Omental fat pad (tissue), 4 donors: ENCODE data around the gene WTIP. TPM values are rescaled to one million over a fixed set of nuclear protein-coding genes. Genes with fewer than 3 reads are reported as not detected.

Experiments
- ATAC-seq: fragments of 150-250 bp; one replicate; pipeline ENCODE4 v1.9.1; 2016; ENCODE audit warnings: mild to moderate bottlenecking, moderate library complexity; ENCODE audit not compliant: low FRiP score
- DNase-seq: peaks from one replicate; pipeline ENCODE4 v3.0.0-alpha.2; 2019; ENCODE audit warnings: low spot score
- total RNA-seq, 4 donors: library from RNA; depleted of rRNA; stranded (reverse); fragments of >200 nt; gene quantifications; one replicate each; pipeline ENCODE4 v1.1.0, GENCODE V29; 2016
- TF ChIP-seq, protein P1 (sequence below), 3 donors: fragments of 450-650 bp; IDR thresholded peaks; one replicate each; pipeline ENCODE4 v1.5.1; 2016 to 2017; ENCODE audit warnings: antibody characterized with exemption in 3 of 3, mild to moderate bottlenecking in 3 of 3, moderate library complexity in 2 of 3

Gene WTIP
- total RNA-seq, 4 donors from 2014 or later: 12.3 to 26.4 (median 19.6) TPM

DNA sequence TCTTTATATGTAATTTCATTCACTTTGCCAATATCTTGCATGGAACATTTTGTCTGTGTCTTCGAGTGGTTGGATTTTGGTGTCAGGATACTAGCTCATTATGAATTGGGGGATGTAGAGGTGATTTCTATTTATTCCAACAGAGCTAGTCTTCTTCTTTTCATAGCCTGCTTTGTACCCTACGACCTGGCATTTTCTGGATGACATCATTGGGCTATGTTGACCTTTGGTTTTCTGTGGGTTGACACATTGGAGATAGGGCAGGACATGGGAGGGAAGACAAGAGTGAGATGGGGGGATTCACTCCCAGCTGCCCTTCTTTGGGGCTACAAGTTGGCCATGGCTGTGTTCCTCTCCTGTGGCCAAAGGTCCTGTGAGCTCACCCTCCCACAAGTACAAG lies 38.0 kb downstream of the WTIP start:
- TF ChIP-seq, protein P1, sequence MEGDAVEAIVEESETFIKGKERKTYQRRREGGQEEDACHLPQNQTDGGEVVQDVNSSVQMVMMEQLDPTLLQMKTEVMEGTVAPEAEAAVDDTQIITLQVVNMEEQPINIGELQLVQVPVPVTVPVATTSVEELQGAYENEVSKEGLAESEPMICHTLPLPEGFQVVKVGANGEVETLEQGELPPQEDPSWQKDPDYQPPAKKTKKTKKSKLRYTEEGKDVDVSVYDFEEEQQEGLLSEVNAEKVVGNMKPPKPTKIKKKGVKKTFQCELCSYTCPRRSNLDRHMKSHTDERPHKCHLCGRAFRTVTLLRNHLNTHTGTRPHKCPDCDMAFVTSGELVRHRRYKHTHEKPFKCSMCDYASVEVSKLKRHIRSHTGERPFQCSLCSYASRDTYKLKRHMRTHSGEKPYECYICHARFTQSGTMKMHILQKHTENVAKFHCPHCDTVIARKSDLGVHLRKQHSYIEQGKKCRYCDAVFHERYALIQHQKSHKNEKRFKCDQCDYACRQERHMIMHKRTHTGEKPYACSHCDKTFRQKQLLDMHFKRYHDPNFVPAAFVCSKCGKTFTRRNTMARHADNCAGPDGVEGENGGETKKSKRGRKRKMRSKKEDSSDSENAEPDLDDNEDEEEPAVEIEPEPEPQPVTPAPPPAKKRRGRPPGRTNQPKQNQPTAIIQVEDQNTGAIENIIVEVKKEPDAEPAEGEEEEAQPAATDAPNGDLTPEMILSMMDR (IDR thresholded peaks at IDR 0.05): no peak
- no peak for DNase-seq
- ATAC-seq: no peak

DNA sequence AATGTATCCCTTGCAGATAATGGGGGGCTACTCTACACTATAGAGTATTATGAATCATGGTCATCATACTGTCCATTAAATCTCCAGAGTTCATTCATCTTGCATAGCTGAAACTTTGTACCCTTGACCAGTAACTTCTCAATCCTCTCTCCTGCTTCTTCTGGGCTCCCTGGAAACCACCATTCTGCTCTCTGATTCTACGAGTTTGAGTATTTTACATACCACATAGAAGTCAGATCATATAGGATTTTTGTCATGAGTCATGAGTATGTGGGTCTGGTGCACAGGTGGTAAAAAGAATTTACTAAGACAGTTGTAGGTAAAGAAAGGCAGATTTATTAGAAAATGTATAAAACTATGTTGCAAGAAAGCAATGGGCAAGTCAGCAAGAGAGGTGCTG lies 41.9 kb downstream of the WTIP start:
- ATAC-seq (no peak), DNase-seq (no peak)
- TF ChIP-seq, protein P1 (IDR thresholded peaks at IDR 0.05): no peak

DNA sequence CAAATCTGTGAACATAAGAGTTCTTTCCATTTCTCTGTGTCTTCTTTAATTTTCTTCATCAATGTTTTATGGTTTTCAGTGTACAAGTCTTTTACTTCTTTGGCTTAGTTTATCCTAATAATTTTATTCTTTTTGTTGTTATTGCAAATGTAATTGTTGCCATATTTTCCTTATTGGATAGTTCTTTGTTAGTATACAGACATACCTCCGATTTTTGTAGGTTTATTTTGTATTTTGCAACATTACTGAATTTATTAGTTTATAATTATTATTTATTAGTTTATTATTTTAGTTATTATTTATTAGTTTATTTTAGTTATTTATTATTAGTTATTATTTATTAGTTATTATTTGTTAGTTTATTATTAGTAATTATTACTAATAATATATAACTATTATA lies 43.4 kb downstream of the WTIP start:
- ATAC-seq: no peak
- no peak for DNase-seq
- TF ChIP-seq, protein P1 (IDR thresholded peaks at IDR 0.05): no peak

DNA sequence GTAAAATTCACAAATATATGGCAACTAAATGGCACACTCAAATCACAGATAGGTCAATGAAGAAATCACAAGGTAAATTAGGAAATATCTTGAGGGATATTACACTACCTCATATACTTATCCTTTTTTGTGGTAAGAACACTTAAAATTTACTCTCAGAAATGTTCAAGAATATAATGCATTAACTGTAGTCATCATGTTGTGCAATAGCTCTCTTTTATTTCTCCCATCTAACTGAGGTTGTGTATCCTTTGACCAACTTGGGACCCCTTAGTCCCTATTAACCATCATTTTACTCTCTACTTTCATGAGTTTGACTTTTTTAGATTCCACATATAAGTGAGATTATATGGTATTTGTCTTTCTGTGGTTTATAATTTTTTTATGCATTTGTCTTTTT lies 52.6 kb downstream of the WTIP start:
- TF ChIP-seq, protein P1 (IDR thresholded peaks at IDR 0.05): no peak
- no peak for ATAC-seq
- DNase-seq: no peak

DNA sequence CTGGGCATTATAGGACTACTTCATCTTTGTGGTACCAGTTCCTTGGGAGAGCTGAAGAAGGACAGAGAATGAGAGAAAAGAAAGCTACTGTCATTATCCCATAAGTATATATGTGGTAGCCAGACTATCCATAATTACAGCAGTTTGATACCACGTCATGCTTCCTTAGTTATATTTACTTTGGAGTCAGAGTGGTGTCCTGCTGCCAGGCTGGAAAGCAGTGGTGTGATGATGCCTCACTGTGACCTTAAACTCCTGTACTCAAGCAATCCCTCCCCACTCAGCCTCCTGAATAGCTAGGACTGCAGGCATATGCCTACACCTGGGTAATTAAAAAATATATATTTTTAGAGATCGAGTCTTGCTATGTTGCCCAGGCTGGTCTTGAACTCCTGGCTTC lies 57.8 kb downstream of the WTIP start:
- TF ChIP-seq, protein P1 (IDR thresholded peaks at IDR 0.05): no peak
- ATAC-seq: no peak

DNA sequence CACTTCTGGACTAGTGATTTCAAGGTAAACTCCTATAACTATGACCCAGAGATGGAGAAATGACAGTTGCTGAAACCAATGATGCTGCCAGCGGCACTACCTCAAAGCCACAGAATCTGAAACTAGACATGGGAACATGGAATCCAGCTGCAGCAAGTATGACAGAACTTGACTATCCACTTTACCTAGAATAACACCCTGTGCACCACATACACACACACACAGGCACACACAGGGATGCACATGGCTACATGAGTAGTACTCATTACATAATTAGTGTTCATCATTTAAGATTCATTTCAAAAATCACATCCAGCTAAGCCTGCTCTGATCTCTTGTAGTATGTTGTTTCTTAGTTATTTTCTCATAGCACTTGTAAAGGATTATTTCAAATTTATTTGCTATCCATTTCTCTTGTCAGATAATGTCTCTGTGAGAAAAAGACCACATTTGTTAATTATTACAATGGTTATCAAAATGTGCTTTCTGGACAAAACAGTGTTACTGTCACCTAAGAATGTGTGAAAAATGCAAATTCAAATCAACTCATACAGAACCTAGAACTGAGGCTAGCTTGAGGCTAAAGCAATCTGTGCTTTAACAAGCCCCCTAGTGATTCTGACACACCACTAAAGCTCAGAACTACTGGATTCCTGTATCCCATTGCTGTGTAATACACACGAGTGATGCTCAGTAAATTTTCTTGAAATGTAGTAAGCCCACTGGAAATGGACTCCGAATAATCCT lies 59.4 kb downstream of the WTIP start:
- TF ChIP-seq, protein P1 (IDR thresholded peaks at IDR 0.05): no peak
- DNase-seq: no peak
- no peak for ATAC-seq

More for the DNA sequence above, 57.8 kb downstream of the WTIP start:
- no peak for DNase-seq

DNA sequence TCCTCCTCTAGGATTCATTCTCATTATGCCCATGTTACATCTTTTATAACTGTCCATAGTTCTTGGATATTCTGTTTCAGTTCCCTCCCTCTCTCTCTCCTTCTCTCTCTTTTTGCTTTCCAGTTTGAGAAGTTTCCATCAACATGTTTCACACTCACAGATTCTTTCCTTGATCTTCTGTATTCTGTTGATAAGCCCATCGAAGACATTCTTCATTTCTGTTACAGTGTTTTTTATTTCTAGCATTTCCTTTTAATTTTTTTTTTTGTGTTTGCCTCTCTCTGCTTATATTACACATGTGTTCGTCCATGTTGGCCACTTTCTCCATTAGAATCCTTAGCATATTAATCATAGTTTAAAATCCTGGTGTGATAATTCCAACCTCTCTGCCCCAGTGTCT lies 68.3 kb downstream of the WTIP start:
- TF ChIP-seq, protein P1 (IDR thresholded peaks at IDR 0.05): no peak
- DNase-seq: no peak
- no peak for ATAC-seq
